Measurements from ENCODE around the gene ST14.
A peak's percentile ranks its signal among the peaks of the same experiment; 100 is the strongest.
"Not testable (repeated sequence)": the region's sequence is repeated elsewhere in the genome, so short reads cannot be mapped to it uniquely, and the experiment has no call there.

Gene ST14

GRCh38 chr11:130223291-130223971 is 63.8 kb downstream of the ST14 start:
- Mint-ChIP-seq H3K4me1 (ENCODE audit: low read depth) (peaks cover 14% of the 10 kb centered on the region), H3K27ac (peak overlapping the region; percentile 50), H3K9me3 (no peaks in the 10 kb centered on the region), H3K4me3 (no peak overlapping the region), H3K27me3 (no peaks in the 10 kb centered on the region), H3K36me3 (ENCODE audit: low read depth) (peaks cover 2% of the 10 kb centered on the region)
- DNase-seq: no peak

GRCh38 chr11:130227373-130227772 is 67.8 kb downstream of the ST14 start:
- peaks cover 14% of the 10 kb centered on the region for H3K4me1 Mint-ChIP-seq (ENCODE audit: low read depth)
- H3K9me3 Mint-ChIP-seq: no peaks in the 10 kb centered on the region
- no peaks in the 10 kb centered on the region for H3K27me3 Mint-ChIP-seq
- H3K27ac Mint-ChIP-seq: no peak overlapping the region
- DNase-seq: no peak
- H3K4me3 Mint-ChIP-seq: no peak overlapping the region
- peaks cover 17% of the 10 kb centered on the region for H3K36me3 Mint-ChIP-seq (ENCODE audit: low read depth)

- H3K27ac Mint-ChIP-seq; H3K9me3 Mint-ChIP-seq; DNase-seq; H3K27me3 Mint-ChIP-seq; H3K4me1 Mint-ChIP-seq (ENCODE audit: low read depth); H3K4me3 Mint-ChIP-seq: not testable (repeated sequence)
- H3K36me3 Mint-ChIP-seq (ENCODE audit: low read depth): peaks cover 59% of the 10 kb centered on the region
Observed at GRCh38 chr11:130233486-130233885, 73.9 kb downstream of the ST14 start.

GRCh38 chr11:130233888-130234287 is 74.3 kb downstream of the ST14 start:
- H3K27me3 Mint-ChIP-seq; DNase-seq; H3K4me3 Mint-ChIP-seq; H3K27ac Mint-ChIP-seq; H3K4me1 Mint-ChIP-seq (ENCODE audit: low read depth); H3K9me3 Mint-ChIP-seq: not testable (repeated sequence)
- H3K36me3 Mint-ChIP-seq (ENCODE audit: low read depth): peaks cover 63% of the 10 kb centered on the region

GRCh38 chr11:130234315-130234714 is 74.7 kb downstream of the ST14 start:
- Mint-ChIP-seq H3K27me3 (no peaks in the 10 kb centered on the region), H3K4me3 (no peak overlapping the region), H3K36me3 (ENCODE audit: low read depth) (peaks cover 65% of the 10 kb centered on the region), H3K4me1 (ENCODE audit: low read depth) (no peaks in the 10 kb centered on the region), H3K27ac (no peak overlapping the region), H3K9me3 (no peaks in the 10 kb centered on the region)
- DNase-seq: no peak

- Mint-ChIP-seq H3K4me1 (ENCODE audit: low read depth) (peaks cover 2% of the 10 kb centered on the region), H3K27me3 (no peaks in the 10 kb centered on the region), H3K36me3 (ENCODE audit: low read depth) (peaks cover 62% of the 10 kb centered on the region), H3K4me3 (no peak overlapping the region), H3K9me3 (no peaks in the 10 kb centered on the region), H3K27ac (no peak overlapping the region)
- DNase-seq: no peak
Observed at GRCh38 chr11:130237282-130238006, 77.9 kb downstream of the ST14 start.

GRCh38 chr11:130241713-130242112 is 82.1 kb downstream of the ST14 start:
- Mint-ChIP-seq H3K4me3 (no peak overlapping the region), H3K27me3 (no peaks in the 10 kb centered on the region), H3K36me3 (ENCODE audit: low read depth) (peaks cover 52% of the 10 kb centered on the region), H3K4me1 (ENCODE audit: low read depth) (peaks cover 30% of the 10 kb centered on the region), H3K27ac (no peak overlapping the region), H3K9me3 (no peaks in the 10 kb centered on the region)
- DNase-seq: no peak

- no peak for DNase-seq
- H3K9me3 Mint-ChIP-seq: no peaks in the 10 kb centered on the region
- H3K27me3 Mint-ChIP-seq: no peaks in the 10 kb centered on the region
- H3K27ac Mint-ChIP-seq: no peak overlapping the region
- peaks cover 41% of the 10 kb centered on the region for H3K36me3 Mint-ChIP-seq (ENCODE audit: low read depth)
- H3K4me1 Mint-ChIP-seq (ENCODE audit: low read depth): peaks cover 41% of the 10 kb centered on the region
- no peak overlapping the region for H3K4me3 Mint-ChIP-seq
Observed at GRCh38 chr11:130243816-130244215, 84.2 kb downstream of the ST14 start.

- Mint-ChIP-seq H3K4me3 (no peak overlapping the region), H3K36me3 (ENCODE audit: low read depth) (peaks cover 39% of the 10 kb centered on the region), H3K9me3 (no peaks in the 10 kb centered on the region), H3K4me1 (ENCODE audit: low read depth) (peaks cover 49% of the 10 kb centered on the region), H3K27ac (no peak overlapping the region), H3K27me3 (no peaks in the 10 kb centered on the region)
- DNase-seq: no peak
Observed at GRCh38 chr11:130244848-130245247, 85.3 kb downstream of the ST14 start.

GRCh38 chr11:130245375-130245774 is 85.8 kb downstream of the ST14 start:
- peaks cover 50% of the 10 kb centered on the region for H3K4me1 Mint-ChIP-seq (ENCODE audit: low read depth)
- not testable (repeated sequence) for H3K27me3 Mint-ChIP-seq, H3K4me3 Mint-ChIP-seq, DNase-seq, H3K27ac Mint-ChIP-seq, H3K9me3 Mint-ChIP-seq
- peaks cover 44% of the 10 kb centered on the region for H3K36me3 Mint-ChIP-seq (ENCODE audit: low read depth)

- Mint-ChIP-seq H3K9me3 (no peaks in the 10 kb centered on the region), H3K27me3 (no peaks in the 10 kb centered on the region), H3K36me3 (ENCODE audit: low read depth) (peaks cover 49% of the 10 kb centered on the region), H3K27ac (no peak overlapping the region), H3K4me1 (ENCODE audit: low read depth) (peaks cover 58% of the 10 kb centered on the region), H3K4me3 (no peak overlapping the region)
- DNase-seq: no peak
Observed at GRCh38 chr11:130246270-130246669, 86.7 kb downstream of the ST14 start.

GRCh38 chr11:130246738-130247137 is 87.2 kb downstream of the ST14 start:
- peaks cover 60% of the 10 kb centered on the region for H3K4me1 Mint-ChIP-seq (ENCODE audit: low read depth)
- peaks cover 52% of the 10 kb centered on the region for H3K36me3 Mint-ChIP-seq (ENCODE audit: low read depth)
- no peaks in the 10 kb centered on the region for H3K27me3 Mint-ChIP-seq
- DNase-seq: no peak
- no peak overlapping the region for H3K4me3 Mint-ChIP-seq
- peaks cover 2% of the 10 kb centered on the region for H3K9me3 Mint-ChIP-seq
- no peak overlapping the region for H3K27ac Mint-ChIP-seq

- Mint-ChIP-seq H3K9me3 (peaks cover 7% of the 10 kb centered on the region), H3K4me1 (ENCODE audit: low read depth) (peaks cover 60% of the 10 kb centered on the region), H3K4me3 (no peak overlapping the region), H3K36me3 (ENCODE audit: low read depth) (peaks cover 58% of the 10 kb centered on the region), H3K27me3 (no peaks in the 10 kb centered on the region), H3K27ac (no peak overlapping the region)
- no peak for DNase-seq
Observed at GRCh38 chr11:130247319-130247718, 87.7 kb downstream of the ST14 start.

GRCh38 chr11:130249371-130249770 is 89.8 kb downstream of the ST14 start:
- Mint-ChIP-seq H3K27me3 (no peaks in the 10 kb centered on the region), H3K4me3 (no peak overlapping the region), H3K9me3 (peaks cover 12% of the 10 kb centered on the region), H3K4me1 (ENCODE audit: low read depth) (peaks cover 58% of the 10 kb centered on the region), H3K36me3 (ENCODE audit: low read depth) (peaks cover 75% of the 10 kb centered on the region), H3K27ac (no peak overlapping the region)
- no peak for DNase-seq

- not testable (repeated sequence) for H3K4me3 Mint-ChIP-seq
- peaks cover 76% of the 10 kb centered on the region for H3K36me3 Mint-ChIP-seq (ENCODE audit: low read depth)
Observed at GRCh38 chr11:130249929-130250328, 90.3 kb downstream of the ST14 start.

More at GRCh38 chr11:130249929-130250328, 90.3 kb downstream of the ST14 start:
- not testable (repeated sequence) for H3K27me3 Mint-ChIP-seq, H3K27ac Mint-ChIP-seq, DNase-seq
- Mint-ChIP-seq H3K4me1 (ENCODE audit: low read depth) (peaks cover 54% of the 10 kb centered on the region), H3K9me3 (peaks cover 12% of the 10 kb centered on the region)
